HG03558 (cell line): ENCODE measurements around the gene FCN3.
"Not testable (repeated sequence)": the region's sequence is repeated elsewhere in the genome, so short reads cannot be mapped to it uniquely, and the experiment has no call there.

ENCODE experiments used
- ATAC-seq: cut with Tn5 transposase; IDR thresholded peaks from one replicate; pipeline ENCODE4 v1.9.1; 2021; ENCODE audit warnings: moderate number of reproducible peaks; ENCODE audit not compliant: unreplicated experiment; ENCODE audit errors: extremely low read depth

Gene FCN3

GRCh38 chr1:27400082-27400962, 25.7 kb upstream of the FCN3 start:
- ATAC-seq: no peak

GRCh38 chr1:27399251-27400025, 24.8 kb upstream of the FCN3 start:
- no peak for ATAC-seq

GRCh38 chr1:27398405-27399149, 24.0 kb upstream of the FCN3 start:
- ATAC-seq: no peak

- no peak for ATAC-seq
Measured at GRCh38 chr1:27397749-27398148, 23.1 kb upstream of the FCN3 start.

DNA sequence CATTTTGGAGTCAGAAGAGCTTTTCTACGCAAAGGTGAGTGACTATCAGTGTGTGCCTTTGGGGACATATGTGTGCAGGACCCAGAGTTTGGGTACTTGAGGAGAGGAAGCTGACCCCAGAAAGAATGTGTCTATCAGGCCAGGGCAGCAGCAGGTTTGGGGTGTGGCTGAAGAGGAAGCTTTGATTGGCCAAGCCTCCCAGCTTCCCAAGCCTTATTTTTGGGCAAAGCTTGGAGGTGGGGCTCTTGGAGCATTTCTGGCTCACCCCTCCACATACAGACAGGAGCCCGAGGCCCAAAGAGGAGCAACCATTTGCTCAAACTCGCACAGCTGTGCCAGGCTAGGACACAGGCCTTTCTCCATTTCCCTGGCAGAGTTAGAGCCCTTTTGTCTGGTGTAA, 22.5 kb upstream of the FCN3 start:
- ATAC-seq: no peak

DNA sequence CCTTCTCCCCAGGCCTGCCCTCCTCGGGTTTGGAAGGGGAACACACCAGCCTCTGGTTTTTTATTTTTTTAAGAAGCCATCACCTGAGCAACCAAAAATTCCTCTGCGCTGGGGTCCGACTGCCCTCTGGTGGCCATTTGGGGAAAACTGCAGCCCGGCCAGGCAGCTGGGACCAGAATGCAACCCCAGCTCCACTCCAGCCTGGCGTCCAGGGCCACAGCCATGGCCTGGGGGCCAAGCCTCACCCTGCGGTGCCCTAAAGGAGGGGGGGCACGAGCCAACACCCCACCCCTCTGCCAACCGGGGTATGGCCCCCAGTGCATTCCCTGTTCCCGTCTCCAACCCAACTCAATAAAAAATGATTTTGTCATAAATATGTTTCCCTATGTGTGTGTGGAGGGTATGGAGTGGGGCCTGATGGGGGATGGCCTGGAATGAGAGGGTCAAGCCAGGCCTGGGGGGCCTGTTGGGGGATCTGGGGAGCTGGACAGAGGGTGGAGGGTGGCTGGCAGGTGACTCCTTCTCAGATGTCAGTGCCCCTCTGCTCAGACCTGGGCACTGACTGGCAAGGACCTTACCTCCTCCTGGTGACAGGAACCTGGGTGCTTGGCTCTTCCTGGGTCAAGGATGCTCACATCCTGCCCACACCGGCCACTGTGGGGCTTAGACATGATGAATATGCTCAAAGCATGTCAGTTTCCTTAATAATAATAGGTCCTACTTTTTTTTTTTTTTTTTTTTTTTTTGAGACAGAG, 21.0 kb upstream of the FCN3 start:
- no peak for ATAC-seq

GRCh38 chr1:27394925-27395324, 20.3 kb upstream of the FCN3 start:
- no peak for ATAC-seq

GRCh38 chr1:27394282-27394658, 19.6 kb upstream of the FCN3 start:
- ATAC-seq: no peak

- no peak for ATAC-seq
Measured at GRCh38 chr1:27393641-27394281, 19.1 kb upstream of the FCN3 start.

GRCh38 chr1:27392778-27393635, 18.4 kb upstream of the FCN3 start:
- ATAC-seq: no peak

- ATAC-seq: peak; percentile 57
Measured at GRCh38 chr1:27392096-27392777, 17.6 kb upstream of the FCN3 start, which contains the start of gene GPR3. Gene GPR3 (plus strand): TSS chr1:27392622. CDS start chr1:27393799, 1,177 bp downstream.

- no peak for ATAC-seq
Measured at GRCh38 chr1:27391511-27392095, 17.0 kb upstream of the FCN3 start.

GRCh38 chr1:27388337-27389005, 13.8 kb upstream of the FCN3 start:
- no peak for ATAC-seq

- ATAC-seq: not testable (repeated sequence)
Measured at GRCh38 chr1:27384797-27385196, 10.2 kb upstream of the FCN3 start.

DNA sequence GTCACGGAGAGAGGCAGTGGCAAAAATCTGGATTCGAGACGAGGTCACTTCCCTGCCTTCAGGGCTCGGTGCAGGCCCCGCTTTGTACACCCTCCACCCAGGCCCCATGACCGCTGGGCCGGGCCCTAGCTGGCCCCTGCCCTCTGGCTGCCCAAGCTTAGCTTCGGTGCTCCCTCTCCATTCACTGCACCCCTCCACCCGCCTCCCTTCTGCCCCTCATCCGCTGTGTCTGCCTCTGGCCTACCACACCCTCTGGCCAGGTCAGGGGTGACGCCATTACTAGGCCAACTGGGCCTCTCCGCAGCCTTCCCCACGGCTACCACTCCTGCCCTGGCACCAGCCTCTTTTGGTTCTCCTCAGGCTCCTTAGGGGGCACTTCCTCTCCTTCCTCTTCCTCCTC, 9.0 kb upstream of the FCN3 start:
- ATAC-seq: no peak

- no peak for ATAC-seq
Measured at GRCh38 chr1:27383039-27383605, 8.5 kb upstream of the FCN3 start, which contains the start of gene CD164L2. Gene CD164L2 (minus strand): TSS chr1:27383333. CDS start chr1:27383239, 94 bp downstream.
